Prostate gland (tissue), 2 donors: ENCODE results near the gene RAB3GAP1. TPM values are rescaled to one million over a fixed set of nuclear protein-coding genes. Genes with fewer than 3 reads are reported as not detected.
"Not testable (repeated sequence)": the region's sequence is repeated elsewhere in the genome, so short reads cannot be mapped to it uniquely, and the experiment has no call there.

ENCODE experiments used
- DNase-seq: peaks from one replicate; pipeline ENCODE4 v3.0.0-alpha.2; 2019; ENCODE audit warnings: low spot score
- H3K27ac ChIP-seq, 2 donors: fragments of 200-600 bp; sonication (generic); 2 replicates each; pipeline ENCODE4 v1.5.1; 2017 to 2019
- H3K27me3 ChIP-seq: fragments of 200-600 bp; sonication (generic); replicated peaks from 2 replicates; pipeline ENCODE4 v1.5.1; 2019; ENCODE audit not compliant: insufficient read depth
- H3K36me3 ChIP-seq, 2 donors: fragments of 200-600 bp; sonication (generic); 1 replicate in 1 of 2; 2 replicates in 1 of 2; pipeline versions ENCODE4 v1.5.1 to v1.8.1; 2017 to 2019
- H3K4me1 ChIP-seq: fragments of 200-600 bp; sonication (generic); replicated peaks from 2 replicates; pipeline ENCODE4 v1.5.1; 2019
- H3K4me3 ChIP-seq, 2 donors: fragments of 200-600 bp; sonication (generic); 2 replicates each; pipeline ENCODE4 v1.5.1; 2017 to 2019
- H3K9me3 ChIP-seq: fragments of 200-600 bp; sonication (generic); 2 replicates; pipeline ENCODE4 v1.5.1; 2017
- POLR2A ChIP-seq: fragments of 450-650 bp; IDR thresholded peaks from one replicate; pipeline ENCODE4 v1.6.1; 2016; ENCODE audit warnings: antibody characterized with exemption, mild to moderate bottlenecking
- POLR2AphosphoS5 ChIP-seq: sonication (generic); formaldehyde crosslinking; IDR thresholded peaks from one replicate; pipeline ENCODE4 v1.6.1; 2017; ENCODE audit warnings: antibody characterized with exemption
- WGBS: methylation state at CpG from one replicate; pipeline ENCODE4 v1.1.5; 2018; 5-methylcytosine and 5-hydroxymethylcytosine counted together
- intact Hi-C: fragments of 100-400 bp; cut with DNase I; formaldehyde crosslinking; loops from one replicate; pipeline ENCODE4 v1.14.2; 2022
- total RNA-seq, 2 donors: library from RNA; depleted of rRNA; stranded (reverse); fragments of >200 nt; gene quantifications; one replicate each; pipeline ENCODE4 v1.1.0, GENCODE V29; 2016
- TF ChIP-seq, protein P1 (sequence below), 4 experiments: fragments of 200-600 bp in 2 of 4; fragments of 450-650 bp in 2 of 4; sonication (generic) in 2 of 4; IDR thresholded peaks; 1 replicate in 3 of 4; 2 replicates in 1 of 4; pipeline ENCODE4 v1.5.1; 2016 to 2019; ENCODE audit warnings: antibody characterized with exemption in 4 of 4, mild to moderate bottlenecking in 2 of 4, moderate library complexity in 2 of 4

RAB3GAP1 gene
- total RNA-seq, 2 donors from 2014 or later, result 43.4 to 54.6 TPM

- Histone ChIP-seq H3K4me3 (no peak overlapping the region), H3K27me3 (no peaks in the 10 kb centered on the region), H3K4me1 (no peaks in the 10 kb centered on the region), H3K9me3 (no peaks in the 10 kb centered on the region), H3K27ac (no peak overlapping the region), H3K36me3 (no peaks in the 10 kb centered on the region)
- WGBS, result 86% methylated on average over 5 of the region's 5 CpGs
- DNase-seq, result no peak
- TF ChIP-seq POLR2AphosphoS5, result no peak
- TF ChIP-seq POLR2A, result no peak
- TF ChIP-seq, protein P1, sequence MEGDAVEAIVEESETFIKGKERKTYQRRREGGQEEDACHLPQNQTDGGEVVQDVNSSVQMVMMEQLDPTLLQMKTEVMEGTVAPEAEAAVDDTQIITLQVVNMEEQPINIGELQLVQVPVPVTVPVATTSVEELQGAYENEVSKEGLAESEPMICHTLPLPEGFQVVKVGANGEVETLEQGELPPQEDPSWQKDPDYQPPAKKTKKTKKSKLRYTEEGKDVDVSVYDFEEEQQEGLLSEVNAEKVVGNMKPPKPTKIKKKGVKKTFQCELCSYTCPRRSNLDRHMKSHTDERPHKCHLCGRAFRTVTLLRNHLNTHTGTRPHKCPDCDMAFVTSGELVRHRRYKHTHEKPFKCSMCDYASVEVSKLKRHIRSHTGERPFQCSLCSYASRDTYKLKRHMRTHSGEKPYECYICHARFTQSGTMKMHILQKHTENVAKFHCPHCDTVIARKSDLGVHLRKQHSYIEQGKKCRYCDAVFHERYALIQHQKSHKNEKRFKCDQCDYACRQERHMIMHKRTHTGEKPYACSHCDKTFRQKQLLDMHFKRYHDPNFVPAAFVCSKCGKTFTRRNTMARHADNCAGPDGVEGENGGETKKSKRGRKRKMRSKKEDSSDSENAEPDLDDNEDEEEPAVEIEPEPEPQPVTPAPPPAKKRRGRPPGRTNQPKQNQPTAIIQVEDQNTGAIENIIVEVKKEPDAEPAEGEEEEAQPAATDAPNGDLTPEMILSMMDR (IDR thresholded peaks at IDR 0.05), result no peak
- intact Hi-C loops, result no loop called here
Observed at GRCh38 chr2:135023886-135024485, 28.1 kb upstream of the RAB3GAP1 start.

DNA sequence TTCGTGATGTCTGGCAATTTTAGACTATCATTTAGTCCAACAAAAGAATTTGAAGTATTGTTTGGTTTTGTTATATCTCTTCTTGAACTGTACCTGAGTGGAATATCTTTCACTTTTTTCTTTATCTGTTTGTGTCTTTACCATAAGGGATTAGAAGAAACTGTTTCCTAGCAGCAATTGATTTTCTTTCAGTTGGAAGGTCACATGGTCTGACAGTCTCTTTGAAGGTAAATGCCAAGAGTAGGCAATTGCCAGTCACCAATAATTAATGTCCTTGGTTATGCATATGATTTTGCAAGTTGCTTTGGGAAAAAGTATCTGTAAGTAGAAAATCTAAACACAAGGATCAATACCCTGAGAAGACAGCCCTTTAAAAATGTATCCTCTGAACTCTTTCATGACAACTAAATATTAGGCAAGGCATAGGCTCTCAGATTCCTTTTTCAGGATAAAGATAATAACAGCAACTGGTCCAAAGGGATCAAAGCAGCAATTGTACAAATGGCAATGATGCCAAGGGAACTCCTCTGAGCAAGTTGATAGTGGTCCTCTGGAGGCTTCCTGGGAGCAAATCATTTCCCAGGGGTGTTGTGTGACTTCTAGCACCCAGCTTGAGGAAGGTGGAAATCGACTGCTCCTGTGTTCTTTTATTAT, 22.5 kb upstream of the RAB3GAP1 start:
- intact Hi-C loops, result no loop called here
- DNase-seq, result no peak
- Histone ChIP-seq H3K36me3 (no peaks in the 10 kb centered on the region), H3K4me1 (no peaks in the 10 kb centered on the region), H3K4me3 (no peak overlapping the region), H3K9me3 (no peaks in the 10 kb centered on the region), H3K27ac (no peak overlapping the region), H3K27me3 (no peaks in the 10 kb centered on the region)
- 79% methylated on average over 2 of the region's 2 CpGs for WGBS
- TF ChIP-seq, protein P1 (IDR thresholded peaks at IDR 0.05), result no peak
- TF ChIP-seq POLR2A, result no peak
- no peak for TF ChIP-seq POLR2AphosphoS5

DNA sequence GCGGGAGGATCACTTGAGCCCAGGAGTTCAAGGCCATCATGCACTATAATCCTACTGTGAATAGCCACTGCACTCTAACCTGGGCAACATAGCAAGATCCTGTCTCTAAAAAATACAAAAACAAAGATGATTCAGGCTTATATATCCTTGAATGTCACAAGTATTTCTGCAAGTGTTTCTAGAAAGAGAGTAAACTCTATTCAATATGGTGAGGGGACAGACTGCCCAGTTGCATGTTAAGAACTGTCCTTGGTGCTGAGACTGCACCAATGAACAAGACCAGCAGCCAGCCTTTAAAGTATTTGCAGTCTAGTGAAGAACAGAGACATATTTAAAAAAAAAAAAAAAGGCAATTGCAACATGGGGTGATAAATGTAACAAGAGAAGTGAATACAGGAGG, 21.3 kb upstream of the RAB3GAP1 start:
- DNase-seq, result no peak
- Histone ChIP-seq H3K9me3 (no peaks in the 10 kb centered on the region), H3K4me3 (no peak overlapping the region), H3K27me3 (no peaks in the 10 kb centered on the region), H3K4me1 (no peaks in the 10 kb centered on the region), H3K27ac (no peak overlapping the region), H3K36me3 (no peaks in the 10 kb centered on the region)
- TF ChIP-seq POLR2AphosphoS5 (no peak), POLR2A (no peak)
- TF ChIP-seq, protein P1 (IDR thresholded peaks at IDR 0.05), result no peak
- intact Hi-C loops, result no loop called here
- 94% methylated on average over 1 of the region's 1 CpG for WGBS

DNA sequence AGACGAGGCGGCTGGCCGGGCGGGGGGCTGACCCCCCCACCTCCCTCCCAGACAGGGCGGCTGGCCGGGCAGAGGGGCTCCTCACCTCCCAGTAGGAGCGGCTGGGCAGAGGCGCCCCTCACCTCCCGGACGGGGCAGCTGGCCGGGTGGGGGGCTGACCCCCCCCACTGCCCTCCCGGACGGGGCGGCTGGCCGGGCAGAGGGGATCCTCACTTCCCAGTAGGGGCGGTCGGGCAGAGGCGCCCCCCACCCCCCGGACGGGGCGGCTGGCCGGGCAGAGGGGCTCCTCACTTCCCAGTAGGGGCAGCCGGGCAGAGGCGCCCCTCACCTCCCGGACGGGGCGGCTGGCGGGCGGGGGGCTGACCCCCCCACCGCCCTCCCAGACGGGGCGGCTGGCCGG, 18.9 kb upstream of the RAB3GAP1 start:
- H3K27ac ChIP-seq, H3K27me3 ChIP-seq, DNase-seq, H3K36me3 ChIP-seq, H3K9me3 ChIP-seq, H3K4me3 ChIP-seq, intact Hi-C loops, H3K4me1 ChIP-seq: not testable (repeated sequence)
- WGBS, result no CpG with 5 or more reads among the region's 33 CpGs

- intact Hi-C loops, result no loop called here
- no peak overlapping the region for H3K4me3 ChIP-seq
- no peaks in the 10 kb centered on the region for H3K4me1 ChIP-seq
- H3K27ac ChIP-seq, result no peak overlapping the region
- no peaks in the 10 kb centered on the region for H3K27me3 ChIP-seq
- WGBS, result 78% methylated on average over 3 of the region's 3 CpGs
- TF ChIP-seq, protein P1 (IDR thresholded peaks at IDR 0.05), result no peak
- TF ChIP-seq POLR2A (no peak), POLR2AphosphoS5 (no peak)
- no peaks in the 10 kb centered on the region for H3K36me3 ChIP-seq
- H3K9me3 ChIP-seq, result no peaks in the 10 kb centered on the region
- DNase-seq, result no peak
Observed at GRCh38 chr2:135037831-135038230, 14.3 kb upstream of the RAB3GAP1 start.
